Measurements from ENCODE around the gene NAA30.
"Not testable (repeated sequence)": the region's sequence is repeated elsewhere in the genome, so short reads cannot be mapped to it uniquely, and the experiment has no call there.

GRCh38 chr14:57370187-57370586, 20.2 kb upstream of the NAA30 start:
- TF ChIP-seq CTCF, POLR2A (IDR thresholded peaks at IDR 0.05): not testable (repeated sequence)

All from body of pancreas (tissue), 4 donors.